Mammary epithelial cell (primary cell): ENCODE measurements around the gene PGLYRP1.

ENCODE experiments used
- CTCF ChIP-seq, 2 donors: IDR thresholded peaks in 1 of 2; conservative IDR thresholded peaks in 1 of 2; 2 replicates each; pipeline ENCODE4 v1.5.1; 2011 to 2012; ENCODE audit warnings: inconsistent platforms in 2 of 2, low read length in 2 of 2, mild to moderate bottlenecking in 2 of 2, control low read depth in 1 of 2, low read depth in 1 of 2; ENCODE audit not compliant: insufficient read depth in 1 of 2; ENCODE audit errors: extremely low read depth in 1 of 2
- EZH2 ChIP-seq: IDR thresholded peaks from 2 replicates; pipeline ENCODE4 v1.6.1; 2012; ENCODE audit warnings: low read length, inconsistent platforms, borderline replicate concordance

GRCh38 chr19:46017874-46018675 is 4.8 kb downstream of the PGLYRP1 start:
- TF ChIP-seq CTCF (conservative IDR thresholded peaks at IDR 0.05 in 1 of 2, IDR thresholded peaks at IDR 0.05 in 1 of 2; ENCODE audit: extremely low read depth in 1 of 2, insufficient read depth in 1 of 2, low read depth in 1 of 2, low read length in 2 of 2) (no peak), EZH2 (no peak)
